Mammary epithelial cell (primary cell): ENCODE measurements around the gene CXCR3.

Experiments
- EZH2 ChIP-seq: IDR thresholded peaks from 2 replicates; pipeline ENCODE4 v1.6.1; 2012; ENCODE audit warnings: low read length, inconsistent platforms, borderline replicate concordance
- TF ChIP-seq, protein P1 (sequence below), 2 donors: IDR thresholded peaks in 1 of 2; conservative IDR thresholded peaks in 1 of 2; 2 replicates each; pipeline ENCODE4 v1.5.1; 2011 to 2012; ENCODE audit warnings: inconsistent platforms in 2 of 2, low read length in 2 of 2, mild to moderate bottlenecking in 2 of 2, control low read depth in 1 of 2, low read depth in 1 of 2; ENCODE audit not compliant: insufficient read depth in 1 of 2; ENCODE audit errors: extremely low read depth in 1 of 2

- TF ChIP-seq, protein P1, sequence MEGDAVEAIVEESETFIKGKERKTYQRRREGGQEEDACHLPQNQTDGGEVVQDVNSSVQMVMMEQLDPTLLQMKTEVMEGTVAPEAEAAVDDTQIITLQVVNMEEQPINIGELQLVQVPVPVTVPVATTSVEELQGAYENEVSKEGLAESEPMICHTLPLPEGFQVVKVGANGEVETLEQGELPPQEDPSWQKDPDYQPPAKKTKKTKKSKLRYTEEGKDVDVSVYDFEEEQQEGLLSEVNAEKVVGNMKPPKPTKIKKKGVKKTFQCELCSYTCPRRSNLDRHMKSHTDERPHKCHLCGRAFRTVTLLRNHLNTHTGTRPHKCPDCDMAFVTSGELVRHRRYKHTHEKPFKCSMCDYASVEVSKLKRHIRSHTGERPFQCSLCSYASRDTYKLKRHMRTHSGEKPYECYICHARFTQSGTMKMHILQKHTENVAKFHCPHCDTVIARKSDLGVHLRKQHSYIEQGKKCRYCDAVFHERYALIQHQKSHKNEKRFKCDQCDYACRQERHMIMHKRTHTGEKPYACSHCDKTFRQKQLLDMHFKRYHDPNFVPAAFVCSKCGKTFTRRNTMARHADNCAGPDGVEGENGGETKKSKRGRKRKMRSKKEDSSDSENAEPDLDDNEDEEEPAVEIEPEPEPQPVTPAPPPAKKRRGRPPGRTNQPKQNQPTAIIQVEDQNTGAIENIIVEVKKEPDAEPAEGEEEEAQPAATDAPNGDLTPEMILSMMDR (conservative IDR thresholded peaks at IDR 0.05 in 1 of 2, IDR thresholded peaks at IDR 0.05 in 1 of 2; ENCODE audit: extremely low read depth in 1 of 2, insufficient read depth in 1 of 2, low read depth in 1 of 2, low read length in 2 of 2), result no peak
- TF ChIP-seq EZH2, result no peak
Observed at GRCh38 chrX:71586929-71587328, 31.4 kb downstream of the CXCR3 start.
